ENCODE data around the gene CXCL17.
A peak's percentile ranks its signal among the peaks of the same experiment; 100 is the strongest.

- TF ChIP-seq CTCF (optimal IDR thresholded peaks at IDR 0.05 in 1 of 3, IDR thresholded peaks at IDR 0.05 in 1 of 3, conservative IDR thresholded peaks at IDR 0.05 in 1 of 3; ENCODE audit: extremely low read depth in 1 of 3, insufficient read depth in 2 of 3, low read length in 3 of 3) (peak; percentile 84 to 99 (median 90)), EZH2 (IDR thresholded peaks at IDR 0.05; ENCODE audit: low read length) (no peak)
These were observed 22.6 kb downstream of the CXCL17 start for GRCh38 chr19:42420055-42420544.

Measured in keratinocyte (primary cell).